C4-2B (cell line): Measurements from ENCODE around the gene TRIM41.
"Not testable (repeated sequence)": the region's sequence is repeated elsewhere in the genome, so short reads cannot be mapped to it uniquely, and the experiment has no call there.

Experiments
- H3K27ac ChIP-seq: fragments of 450-650 bp; 2 replicates; pipeline ENCODE4 v1.5.1; 2017
- CTCF ChIP-seq: fragments of 450-650 bp; conservative IDR thresholded peaks from 2 replicates; pipeline ENCODE4 v1.5.1; 2017; ENCODE audit warnings: mild to moderate bottlenecking

Gene TRIM41

DNA sequence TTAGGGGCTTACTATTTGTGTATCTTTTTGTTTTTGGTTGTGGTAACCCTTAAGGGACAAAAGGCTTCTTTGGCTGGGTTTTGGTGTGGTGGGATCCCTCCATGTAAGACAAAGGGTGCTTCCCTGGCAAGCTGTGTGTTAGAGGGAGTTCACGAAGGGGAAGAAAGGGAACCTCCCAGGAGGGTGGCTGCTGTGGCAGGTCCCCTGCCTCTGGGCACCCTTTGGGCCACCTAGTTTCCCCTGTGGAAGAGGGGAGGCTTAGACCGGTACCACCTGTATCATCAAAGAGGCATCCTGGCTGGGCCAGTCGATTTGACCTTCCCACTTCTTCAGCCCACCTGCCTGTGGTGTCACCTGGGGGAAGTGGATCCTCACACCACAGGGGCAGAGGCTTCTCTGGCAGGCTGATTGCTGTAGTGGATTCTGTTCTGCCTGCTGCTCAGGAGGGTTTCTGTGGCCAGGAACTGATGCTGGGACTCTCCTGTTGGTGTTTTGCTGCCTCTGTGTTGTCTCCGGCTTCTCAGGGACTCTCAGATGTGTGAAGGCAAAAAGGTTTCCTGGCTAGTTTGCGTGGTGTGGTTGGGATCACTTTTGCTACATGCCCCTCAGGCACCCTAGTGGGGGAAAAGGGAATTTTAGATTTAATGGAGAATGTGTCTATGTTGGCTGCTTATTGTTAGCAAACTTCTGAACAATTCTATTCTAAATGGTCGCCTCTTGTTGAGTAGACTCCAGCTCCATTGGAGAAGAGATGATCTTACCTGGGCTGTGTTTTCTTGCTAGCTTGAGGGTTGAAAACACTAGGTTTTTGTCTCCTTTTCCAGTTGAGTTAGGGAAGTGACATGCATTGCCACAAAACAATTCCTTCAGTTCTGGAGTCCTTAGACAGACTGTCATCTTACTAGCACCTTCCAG lies 61.0 kb downstream of the TRIM41 start:
- H3K27ac ChIP-seq: not testable (repeated sequence)
- TF ChIP-seq CTCF: peak; percentile 27; the same call in 1 of the 2 replicates
